ENCODE data around the gene NDUFS6. TPM values are rescaled to one million over a fixed set of nuclear protein-coding genes. Genes with fewer than 3 reads are reported as not detected.

Gene NDUFS6
- total RNA-seq, 1 experiment from 2014 or later: 72.8 TPM

DNA sequence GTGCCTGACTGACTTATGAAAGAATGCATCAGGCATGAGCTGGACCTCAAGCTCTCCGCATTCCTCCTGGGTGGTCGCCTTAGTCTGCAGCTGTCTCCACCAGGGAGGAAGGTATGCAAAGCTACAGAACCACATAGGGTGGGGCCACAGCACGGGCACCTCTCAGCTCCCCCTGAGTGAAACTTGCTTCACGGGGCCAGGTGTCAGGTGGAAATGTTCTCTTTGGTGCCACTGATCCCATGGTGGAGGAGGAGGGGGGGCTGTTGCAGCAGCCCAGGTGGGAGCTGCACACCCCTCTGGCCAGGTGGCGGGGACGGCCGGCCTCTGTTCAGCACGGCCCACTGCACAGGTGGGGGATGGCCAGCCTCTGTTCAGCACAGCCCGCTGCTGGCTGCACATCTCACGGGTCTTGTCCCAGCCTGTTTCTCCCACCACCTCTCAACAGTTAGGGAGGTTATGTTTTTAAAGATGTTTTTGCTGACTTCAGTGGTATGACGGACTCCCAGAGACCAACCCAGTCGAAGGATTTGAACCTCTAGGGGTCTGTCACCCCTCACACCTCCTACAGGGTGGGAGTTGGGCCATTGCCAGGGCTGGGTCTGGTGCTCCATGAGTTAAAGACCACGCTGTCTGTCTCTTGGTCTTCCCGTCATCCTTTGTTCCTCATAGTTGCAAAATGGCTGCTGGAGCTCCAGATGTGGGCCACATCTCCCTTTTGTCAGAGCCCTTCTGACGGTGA, 35.9 kb upstream of the NDUFS6 start:
- no peak for DNase-seq (ENCODE audit: low spot score)
- intact Hi-C loops (cut with micrococcal nuclease; ENCODE audit: unreplicated experiment): loop anchor here (10.0 kb wide), 1 partner anchor 269 kb away; no protein-coding TSS in a partner anchor

DNA sequence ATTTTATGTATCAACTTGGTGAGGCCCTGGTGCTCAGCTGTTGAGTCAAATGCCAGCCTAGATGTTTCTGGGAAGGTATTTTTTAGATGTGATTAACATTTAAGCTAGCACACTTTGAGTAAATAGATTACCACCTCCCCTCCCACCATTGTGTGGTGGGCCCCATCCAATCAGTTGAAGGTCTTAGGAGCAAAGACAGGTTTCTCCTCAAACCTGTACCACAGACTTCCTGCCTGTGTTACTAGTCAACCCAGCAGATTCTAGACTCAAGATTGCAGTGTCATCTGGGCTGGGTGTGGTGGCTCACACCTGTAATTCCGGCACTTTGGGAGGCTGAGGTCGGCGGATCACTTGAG, 35.3 kb upstream of the NDUFS6 start:
- no TSS peak for BruUV-seq (replicated peaks)
- no peak overlapping the region for H3K4me3 ChIP-seq (ENCODE audit: low read depth, low read length, poor library complexity, severe bottlenecking)
- CTCF ChIA-PET: no interaction called here
- TF ChIP-seq, protein P1, sequence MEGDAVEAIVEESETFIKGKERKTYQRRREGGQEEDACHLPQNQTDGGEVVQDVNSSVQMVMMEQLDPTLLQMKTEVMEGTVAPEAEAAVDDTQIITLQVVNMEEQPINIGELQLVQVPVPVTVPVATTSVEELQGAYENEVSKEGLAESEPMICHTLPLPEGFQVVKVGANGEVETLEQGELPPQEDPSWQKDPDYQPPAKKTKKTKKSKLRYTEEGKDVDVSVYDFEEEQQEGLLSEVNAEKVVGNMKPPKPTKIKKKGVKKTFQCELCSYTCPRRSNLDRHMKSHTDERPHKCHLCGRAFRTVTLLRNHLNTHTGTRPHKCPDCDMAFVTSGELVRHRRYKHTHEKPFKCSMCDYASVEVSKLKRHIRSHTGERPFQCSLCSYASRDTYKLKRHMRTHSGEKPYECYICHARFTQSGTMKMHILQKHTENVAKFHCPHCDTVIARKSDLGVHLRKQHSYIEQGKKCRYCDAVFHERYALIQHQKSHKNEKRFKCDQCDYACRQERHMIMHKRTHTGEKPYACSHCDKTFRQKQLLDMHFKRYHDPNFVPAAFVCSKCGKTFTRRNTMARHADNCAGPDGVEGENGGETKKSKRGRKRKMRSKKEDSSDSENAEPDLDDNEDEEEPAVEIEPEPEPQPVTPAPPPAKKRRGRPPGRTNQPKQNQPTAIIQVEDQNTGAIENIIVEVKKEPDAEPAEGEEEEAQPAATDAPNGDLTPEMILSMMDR (conservative IDR thresholded peaks at IDR 0.05; ENCODE audit: low read depth, low read length): no peak
- TF ChIP-seq EZH2 (IDR thresholded peaks at IDR 0.05; ENCODE audit: borderline replicate concordance, low read depth, low read length, poor library complexity, severe bottlenecking): no peak
- POLR2A ChIA-PET (ENCODE audit: low non-redundant PET): no interaction called here
- H3K4me1 ChIP-seq (ENCODE audit: insufficient read depth, low read length, poor library complexity, severe bottlenecking): no peaks in the 10 kb centered on the region
- H3K27ac ChIP-seq (ENCODE audit: low read depth, low read length, poor library complexity, severe bottlenecking): no peak overlapping the region
- no peak for DNase-seq (ENCODE audit: low spot score)
- intact Hi-C loops (cut with micrococcal nuclease; ENCODE audit: unreplicated experiment): loop anchor here (10.0 kb wide), 1 partner anchor 269 kb away; no protein-coding TSS in a partner anchor
- H3K27me3 ChIP-seq (replicated peaks; ENCODE audit: insufficient read depth, low read depth, low read length, poor library complexity): peaks cover 74% of the 10 kb centered on the region
- H3K9me3 ChIP-seq (ENCODE audit: low read depth, low read length, poor library complexity, severe bottlenecking): no peaks in the 10 kb centered on the region
- H3K36me3 ChIP-seq (ENCODE audit: insufficient read depth, low read length, poor library complexity, severe bottlenecking): no peaks in the 10 kb centered on the region

More for the DNA sequence above, 35.9 kb upstream of the NDUFS6 start:
- H3K27ac ChIP-seq (ENCODE audit: low read depth, low read length, poor library complexity, severe bottlenecking): no peak overlapping the region
- no peaks in the 10 kb centered on the region for H3K9me3 ChIP-seq (ENCODE audit: low read depth, low read length, poor library complexity, severe bottlenecking)
- no TSS peak for BruUV-seq (replicated peaks)
- ChIA-PET POLR2A (ENCODE audit: low non-redundant PET) (interaction anchor here (0.6 kb wide), 1 partner anchor 34 kb away, joined by 3 read pairs; no protein-coding TSS in a partner anchor), CTCF (no interaction called here)
- no peaks in the 10 kb centered on the region for H3K36me3 ChIP-seq (ENCODE audit: insufficient read depth, low read length, poor library complexity, severe bottlenecking)
- H3K4me1 ChIP-seq (ENCODE audit: insufficient read depth, low read length, poor library complexity, severe bottlenecking): no peaks in the 10 kb centered on the region
- H3K4me3 ChIP-seq (ENCODE audit: low read depth, low read length, poor library complexity, severe bottlenecking): no peak overlapping the region
- peaks cover 74% of the 10 kb centered on the region for H3K27me3 ChIP-seq (replicated peaks; ENCODE audit: insufficient read depth, low read depth, low read length, poor library complexity)
- TF ChIP-seq EZH2 (IDR thresholded peaks at IDR 0.05; ENCODE audit: borderline replicate concordance, low read depth, low read length, poor library complexity, severe bottlenecking): no peak
- TF ChIP-seq, protein P1 (conservative IDR thresholded peaks at IDR 0.05; ENCODE audit: low read depth, low read length): no peak

DNA sequence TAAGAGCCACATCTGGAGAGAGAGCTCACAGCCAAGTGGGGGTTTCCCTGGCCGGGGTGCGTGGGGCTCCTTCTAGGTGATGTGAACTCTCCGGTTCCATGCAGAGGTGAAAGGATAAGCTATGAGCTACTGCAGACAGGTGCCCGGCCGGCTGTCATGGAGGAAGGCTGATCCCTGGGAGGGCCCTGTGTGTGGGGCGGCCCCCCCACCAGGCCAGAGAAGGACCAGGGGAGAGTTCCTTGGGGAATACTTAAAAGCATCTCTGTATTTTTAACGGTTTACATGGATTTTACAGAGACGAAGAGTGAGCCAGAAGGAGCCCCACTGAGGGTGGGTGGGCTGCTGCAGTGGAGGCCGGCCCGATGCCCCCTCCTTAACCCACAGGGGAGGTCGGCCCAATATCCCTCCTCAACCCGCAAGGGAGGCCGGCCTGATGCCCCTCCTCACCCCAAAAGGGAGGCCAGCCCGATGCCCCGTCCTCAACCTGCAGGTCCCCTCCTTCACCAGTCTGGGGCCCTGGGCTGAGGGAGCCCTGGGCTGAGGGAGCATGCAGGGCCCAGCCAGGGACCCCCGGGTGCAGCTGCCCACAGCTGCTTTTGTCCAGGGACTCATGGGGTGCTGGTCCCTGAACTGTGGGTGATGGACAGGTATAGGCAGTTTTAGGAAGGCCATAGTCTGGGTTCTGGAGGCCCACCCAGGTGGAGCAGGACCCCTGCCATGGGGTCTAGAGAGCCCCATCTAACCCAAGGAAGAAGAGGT, 33.5 kb upstream of the NDUFS6 start:
- TF ChIP-seq, protein P1 (conservative IDR thresholded peaks at IDR 0.05; ENCODE audit: low read depth, low read length): no peak
- no peak for TF ChIP-seq EZH2 (IDR thresholded peaks at IDR 0.05; ENCODE audit: borderline replicate concordance, low read depth, low read length, poor library complexity, severe bottlenecking)
- ChIA-PET CTCF (no interaction called here), POLR2A (ENCODE audit: low non-redundant PET) (interaction anchor here (0.5 kb wide), 1 partner anchor 146 kb away, joined by 4 read pairs; no protein-coding TSS in a partner anchor)
- H3K27me3 ChIP-seq (replicated peaks; ENCODE audit: insufficient read depth, low read depth, low read length, poor library complexity): peaks cover 78% of the 10 kb centered on the region
- no peak overlapping the region for H3K27ac ChIP-seq (ENCODE audit: low read depth, low read length, poor library complexity, severe bottlenecking)
- H3K9me3 ChIP-seq (ENCODE audit: low read depth, low read length, poor library complexity, severe bottlenecking): no peaks in the 10 kb centered on the region
- H3K36me3 ChIP-seq (ENCODE audit: insufficient read depth, low read length, poor library complexity, severe bottlenecking): no peaks in the 10 kb centered on the region
- no TSS peak for BruUV-seq (replicated peaks)
- DNase-seq (ENCODE audit: low spot score): no peak
- H3K4me1 ChIP-seq (ENCODE audit: insufficient read depth, low read length, poor library complexity, severe bottlenecking): no peaks in the 10 kb centered on the region
- no peak overlapping the region for H3K4me3 ChIP-seq (ENCODE audit: low read depth, low read length, poor library complexity, severe bottlenecking)
- intact Hi-C loops (cut with micrococcal nuclease; ENCODE audit: unreplicated experiment): loop anchor here (10.0 kb wide), 1 partner anchor 267 kb away; no protein-coding TSS in a partner anchor
